Measurements from ENCODE around the gene DACT1. TPM values are rescaled to one million over a fixed set of nuclear protein-coding genes. Genes with fewer than 3 reads are reported as not detected.

Gene DACT1
- total and polyA plus RNA-seq, 2 donors (not counting 1 experiment from before 2014, with no cell fraction given) = 10.2 to 10.6 TPM

DNA sequence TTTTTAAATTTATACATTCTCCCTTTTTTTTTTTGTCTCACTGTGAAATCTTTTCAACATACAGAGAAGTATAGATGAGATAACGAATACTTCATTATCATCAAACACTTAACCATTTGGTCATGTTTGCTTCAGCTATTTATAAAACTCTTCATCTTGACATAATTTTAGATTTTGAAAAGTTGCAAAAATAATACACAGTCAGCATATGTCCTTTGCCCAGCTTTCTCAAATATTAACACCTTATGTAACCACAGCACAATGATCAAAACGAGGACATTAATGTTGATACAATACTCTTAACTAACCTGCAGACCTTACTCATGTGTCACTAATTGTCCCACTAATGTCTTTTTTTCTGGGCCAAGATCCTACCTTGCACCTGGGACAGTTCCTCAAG is 36.0 kb downstream of the DACT1 start:
- Histone ChIP-seq H3K36me3 (ENCODE audit: control insufficient read depth, insufficient read depth, low read length) (no peaks in the 10 kb centered on the region), H3K9ac (ENCODE audit: insufficient read depth, low read length) (no peak overlapping the region), H3K4me3 (replicated peaks in 1 of 4; ENCODE audit: control extremely low read depth in 1 of 4, insufficient read depth in 1 of 4, low read depth in 3 of 4, low read length in 4 of 4) (no peak overlapping the region), H4K20me1 (ENCODE audit: control insufficient read depth, extremely low read depth, insufficient read depth, low read length) (no peaks in the 10 kb centered on the region), H3K4me2 (ENCODE audit: extremely low read depth, insufficient read depth, low read length) (no peak overlapping the region), H2AFZ (ENCODE audit: low read length) (no peak overlapping the region), H3K27ac (ENCODE audit: insufficient read depth, low read length) (no peak overlapping the region), H3K4me1 (ENCODE audit: control insufficient read depth, extremely low read depth, insufficient read depth, low read length) (no peaks in the 10 kb centered on the region), H3K9me3 (ENCODE audit: control insufficient read depth, insufficient read depth, low read depth, low read length) (no peaks in the 10 kb centered on the region), H3K79me2 (ENCODE audit: control insufficient read depth, insufficient read depth, low read length) (no peaks in the 10 kb centered on the region), H3K27me3 (ENCODE audit: control insufficient read depth, insufficient read depth, low read length) (no peaks in the 10 kb centered on the region)
- TF ChIP-seq EZH2 (IDR thresholded peaks at IDR 0.05; ENCODE audit: low read length, missing control alignments) = no peak
- TF ChIP-seq, protein P1, sequence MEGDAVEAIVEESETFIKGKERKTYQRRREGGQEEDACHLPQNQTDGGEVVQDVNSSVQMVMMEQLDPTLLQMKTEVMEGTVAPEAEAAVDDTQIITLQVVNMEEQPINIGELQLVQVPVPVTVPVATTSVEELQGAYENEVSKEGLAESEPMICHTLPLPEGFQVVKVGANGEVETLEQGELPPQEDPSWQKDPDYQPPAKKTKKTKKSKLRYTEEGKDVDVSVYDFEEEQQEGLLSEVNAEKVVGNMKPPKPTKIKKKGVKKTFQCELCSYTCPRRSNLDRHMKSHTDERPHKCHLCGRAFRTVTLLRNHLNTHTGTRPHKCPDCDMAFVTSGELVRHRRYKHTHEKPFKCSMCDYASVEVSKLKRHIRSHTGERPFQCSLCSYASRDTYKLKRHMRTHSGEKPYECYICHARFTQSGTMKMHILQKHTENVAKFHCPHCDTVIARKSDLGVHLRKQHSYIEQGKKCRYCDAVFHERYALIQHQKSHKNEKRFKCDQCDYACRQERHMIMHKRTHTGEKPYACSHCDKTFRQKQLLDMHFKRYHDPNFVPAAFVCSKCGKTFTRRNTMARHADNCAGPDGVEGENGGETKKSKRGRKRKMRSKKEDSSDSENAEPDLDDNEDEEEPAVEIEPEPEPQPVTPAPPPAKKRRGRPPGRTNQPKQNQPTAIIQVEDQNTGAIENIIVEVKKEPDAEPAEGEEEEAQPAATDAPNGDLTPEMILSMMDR (conservative IDR thresholded peaks at IDR 0.05 in 1 of 2, IDR thresholded peaks at IDR 0.05 in 1 of 2; ENCODE audit: low read depth in 1 of 2, low read length in 2 of 2) = no peak
- no peak for DNase-seq (ENCODE audit: low read depth in 2 of 2)

DNA sequence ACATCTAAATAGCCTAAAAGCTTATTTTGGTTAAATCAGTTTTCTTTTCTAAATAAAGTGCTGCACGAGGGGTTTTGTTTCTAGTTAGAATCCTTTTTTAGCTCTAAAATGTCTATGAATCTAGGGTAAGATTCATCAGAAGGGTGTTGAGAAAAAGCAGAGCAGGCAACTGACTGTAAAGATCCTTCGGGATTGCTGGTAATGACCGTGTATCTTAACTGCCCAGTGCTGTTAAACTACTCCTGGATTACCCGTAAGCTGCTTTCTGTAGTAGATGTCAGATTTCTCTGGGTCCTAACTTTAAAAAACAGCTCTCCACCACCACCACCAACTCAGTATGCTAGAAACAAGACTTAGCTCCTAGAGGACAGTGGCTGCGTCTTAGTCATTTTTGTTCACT is 39.2 kb downstream of the DACT1 start:
- no peak overlapping the region for H3K9ac ChIP-seq (ENCODE audit: insufficient read depth, low read length)
- H3K27ac ChIP-seq (ENCODE audit: insufficient read depth, low read length) = no peak overlapping the region
- no peak for DNase-seq (ENCODE audit: low read depth in 2 of 2)
- H3K9me3 ChIP-seq (ENCODE audit: control insufficient read depth, insufficient read depth, low read depth, low read length) = no peaks in the 10 kb centered on the region
- H3K4me3 ChIP-seq (replicated peaks in 1 of 4; ENCODE audit: control extremely low read depth in 1 of 4, insufficient read depth in 1 of 4, low read depth in 3 of 4, low read length in 4 of 4) = no peak overlapping the region
- no peaks in the 10 kb centered on the region for H3K79me2 ChIP-seq (ENCODE audit: control insufficient read depth, insufficient read depth, low read length)
- no peaks in the 10 kb centered on the region for H3K27me3 ChIP-seq (ENCODE audit: control insufficient read depth, insufficient read depth, low read length)
- TF ChIP-seq EZH2 (IDR thresholded peaks at IDR 0.05; ENCODE audit: low read length, missing control alignments) = no peak
- TF ChIP-seq, protein P1 (conservative IDR thresholded peaks at IDR 0.05 in 1 of 2, IDR thresholded peaks at IDR 0.05 in 1 of 2; ENCODE audit: low read depth in 1 of 2, low read length in 2 of 2) = no peak
- no peaks in the 10 kb centered on the region for H3K4me1 ChIP-seq (ENCODE audit: control insufficient read depth, extremely low read depth, insufficient read depth, low read length)
- H3K4me2 ChIP-seq (ENCODE audit: extremely low read depth, insufficient read depth, low read length) = no peak overlapping the region
- no peak overlapping the region for H2AFZ ChIP-seq (ENCODE audit: low read length)
- H4K20me1 ChIP-seq (ENCODE audit: control insufficient read depth, extremely low read depth, insufficient read depth, low read length) = no peaks in the 10 kb centered on the region
- no peaks in the 10 kb centered on the region for H3K36me3 ChIP-seq (ENCODE audit: control insufficient read depth, insufficient read depth, low read length)

DNA sequence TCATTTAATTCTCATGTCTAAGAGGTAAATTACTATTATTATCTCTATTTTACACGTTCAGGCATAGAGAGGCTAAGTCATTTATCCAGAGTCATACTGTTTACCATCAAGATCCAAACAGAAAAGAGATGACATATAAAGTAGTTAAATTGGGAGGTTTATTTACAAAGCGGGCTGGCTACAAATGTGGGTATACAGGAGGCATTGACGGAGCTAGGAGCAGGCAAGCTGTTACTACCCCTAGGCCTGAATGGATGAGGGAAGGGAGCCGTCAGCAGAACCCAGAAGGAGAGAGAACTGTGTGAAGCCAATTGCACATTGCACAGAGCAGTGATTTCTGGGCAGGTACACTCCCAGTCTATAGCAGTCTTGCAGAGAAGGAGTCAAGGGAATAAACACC is 39.8 kb downstream of the DACT1 start:
- Histone ChIP-seq H3K4me1 (ENCODE audit: control insufficient read depth, extremely low read depth, insufficient read depth, low read length) (no peaks in the 10 kb centered on the region), H3K9me3 (ENCODE audit: control insufficient read depth, insufficient read depth, low read depth, low read length) (no peaks in the 10 kb centered on the region), H2AFZ (ENCODE audit: low read length) (no peak overlapping the region), H3K79me2 (ENCODE audit: control insufficient read depth, insufficient read depth, low read length) (no peaks in the 10 kb centered on the region), H3K9ac (ENCODE audit: insufficient read depth, low read length) (no peak overlapping the region), H3K4me2 (ENCODE audit: extremely low read depth, insufficient read depth, low read length) (no peak overlapping the region), H4K20me1 (ENCODE audit: control insufficient read depth, extremely low read depth, insufficient read depth, low read length) (no peaks in the 10 kb centered on the region), H3K27ac (ENCODE audit: insufficient read depth, low read length) (no peak overlapping the region), H3K36me3 (ENCODE audit: control insufficient read depth, insufficient read depth, low read length) (no peaks in the 10 kb centered on the region), H3K4me3 (replicated peaks in 1 of 4; ENCODE audit: control extremely low read depth in 1 of 4, insufficient read depth in 1 of 4, low read depth in 3 of 4, low read length in 4 of 4) (no peak overlapping the region), H3K27me3 (ENCODE audit: control insufficient read depth, insufficient read depth, low read length) (no peaks in the 10 kb centered on the region)
- no peak for DNase-seq (ENCODE audit: low read depth in 2 of 2)
- TF ChIP-seq EZH2 (IDR thresholded peaks at IDR 0.05; ENCODE audit: low read length, missing control alignments) = no peak
- TF ChIP-seq, protein P1 (conservative IDR thresholded peaks at IDR 0.05 in 1 of 2, IDR thresholded peaks at IDR 0.05 in 1 of 2; ENCODE audit: low read depth in 1 of 2, low read length in 2 of 2) = no peak

Measured in fibroblast of lung (primary cell).